GM19043 (cell line): Measurements from ENCODE around the gene GCNA.
A peak's percentile ranks its signal among the peaks of the same experiment; 100 is the strongest.
"Not testable (repeated sequence)": the region's sequence is repeated elsewhere in the genome, so short reads cannot be mapped to it uniquely, and the experiment has no call there.

Experiments
- ATAC-seq: cut with Tn5 transposase; IDR thresholded peaks from one replicate; pipeline ENCODE4 v1.9.1; 2021; ENCODE audit warnings: low read depth; ENCODE audit not compliant: unreplicated experiment

GCNA gene

DNA sequence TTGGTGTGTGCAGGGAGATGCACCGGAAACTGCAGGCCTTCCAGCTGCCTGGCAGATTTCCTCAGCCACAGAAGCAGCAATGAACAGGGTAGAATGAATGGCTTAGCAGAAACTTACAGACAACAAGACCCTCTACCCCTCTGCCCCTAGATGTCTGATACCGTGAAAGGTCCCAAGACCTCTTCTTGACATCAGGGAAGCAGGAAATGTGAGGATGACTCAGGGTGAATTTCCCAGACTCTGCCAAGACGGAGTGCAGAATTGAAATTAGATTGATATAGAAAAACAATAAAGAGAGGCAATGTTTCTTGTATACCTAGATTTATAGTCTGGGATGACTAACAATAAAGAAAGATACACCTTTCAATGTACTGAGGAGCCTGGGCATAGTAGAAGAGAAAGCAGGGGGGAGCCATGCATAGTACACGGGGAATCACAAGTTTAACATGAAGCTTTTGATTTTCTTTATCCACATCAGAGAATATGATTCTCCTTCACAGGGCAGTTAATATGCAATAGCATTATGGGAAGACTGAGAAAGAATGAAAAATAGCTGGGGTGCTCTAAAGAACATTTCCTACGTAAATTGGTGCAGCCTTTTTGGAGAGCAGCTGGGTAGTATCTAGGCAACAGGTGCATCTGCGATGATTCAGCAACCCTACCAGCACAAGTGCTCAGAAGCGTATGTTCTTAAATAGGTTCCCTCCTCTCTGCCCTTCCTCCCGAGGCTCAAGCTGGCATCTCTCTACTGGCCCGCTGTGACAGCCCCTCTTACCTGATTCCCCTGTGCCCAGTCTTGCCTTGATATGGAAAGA lies 58.4 kb downstream of the GCNA start:
- peak; percentile 46 for ATAC-seq

GRCh38 chrX:71637253-71637618 lies 59.0 kb downstream of the GCNA start:
- ATAC-seq: peak; percentile 19

- ATAC-seq: no peak
Measured at GRCh38 chrX:71637848-71638247, 59.6 kb downstream of the GCNA start.

GRCh38 chrX:71638409-71638808 lies 60.2 kb downstream of the GCNA start:
- no peak for ATAC-seq

DNA sequence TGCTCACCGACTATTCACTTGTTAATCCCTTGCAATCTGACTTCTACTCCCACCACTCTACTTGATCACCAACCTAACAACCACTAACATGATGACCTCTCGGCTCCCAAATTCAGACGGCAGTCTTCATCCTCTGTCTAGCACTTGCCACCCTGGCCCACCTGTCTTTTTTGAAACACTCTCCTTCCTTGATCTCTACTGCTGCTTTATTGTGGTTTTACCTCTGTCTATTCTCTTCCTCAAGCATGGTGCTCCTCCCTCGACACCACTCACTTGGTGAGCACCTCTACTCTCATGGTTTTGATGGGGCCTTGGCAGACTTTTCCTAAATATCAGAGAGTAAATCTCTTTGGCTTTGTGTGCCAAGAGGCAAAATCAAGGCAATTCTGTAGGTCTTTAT lies 61.8 kb downstream of the GCNA start:
- no peak for ATAC-seq

DNA sequence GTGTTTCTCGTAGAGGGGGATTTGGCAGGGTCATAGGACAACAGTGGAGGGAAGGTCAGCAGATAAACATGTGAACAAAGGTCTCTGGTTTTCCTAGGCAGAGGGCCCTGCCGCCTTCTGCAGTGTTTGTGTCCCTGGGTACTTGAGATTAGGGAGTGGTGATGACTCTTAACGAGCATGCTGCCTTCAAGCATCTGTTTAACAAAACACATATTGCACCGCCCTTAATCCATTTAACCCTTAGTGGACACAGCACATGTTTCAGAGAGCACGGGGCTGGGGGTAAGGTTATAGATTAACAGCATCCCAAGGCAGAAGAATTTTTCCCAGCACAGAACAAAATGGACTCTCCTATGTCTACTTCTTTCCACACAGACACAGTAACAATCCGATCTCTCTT lies 66.2 kb downstream of the GCNA start:
- ATAC-seq: not testable (repeated sequence)

- ATAC-seq: peak; percentile 97
Measured at GRCh38 chrX:71650333-71650969, 72.2 kb downstream of the GCNA start.

GRCh38 chrX:71652405-71652804 lies 74.2 kb downstream of the GCNA start:
- ATAC-seq: no peak

- no peak for ATAC-seq
Measured at GRCh38 chrX:71653344-71653743, 75.1 kb downstream of the GCNA start.

- ATAC-seq: no peak
Measured at GRCh38 chrX:71657267-71657666, 79.0 kb downstream of the GCNA start.

- no peak for ATAC-seq
Measured at GRCh38 chrX:71659342-71659741, 81.1 kb downstream of the GCNA start.

GRCh38 chrX:71659959-71660358 lies 81.7 kb downstream of the GCNA start:
- ATAC-seq: no peak

GRCh38 chrX:71660562-71661416 lies 82.6 kb downstream of the GCNA start:
- ATAC-seq: no peak

GRCh38 chrX:71661919-71662318 lies 83.7 kb downstream of the GCNA start:
- ATAC-seq: no peak

DNA sequence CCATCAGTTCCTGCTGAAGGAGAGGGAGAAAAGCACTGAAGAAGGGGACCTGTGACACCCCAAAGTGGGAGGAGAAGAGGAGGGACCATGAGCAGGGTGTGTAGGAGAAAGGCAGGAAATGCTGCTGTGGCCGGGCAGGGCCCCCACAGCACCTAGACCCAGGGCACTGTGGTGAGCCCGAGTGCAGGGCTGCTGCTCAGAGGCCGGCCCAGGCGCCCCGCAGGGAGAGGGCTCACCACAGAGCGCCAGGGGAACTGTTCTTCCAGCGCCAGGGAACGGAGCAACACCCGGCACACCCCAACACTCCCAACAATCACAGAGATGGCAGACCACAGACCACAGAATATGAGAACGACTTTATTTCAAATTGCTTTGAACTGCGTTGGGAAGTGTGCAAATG lies 84.4 kb downstream of the GCNA start:
- ATAC-seq: not testable (repeated sequence)
